H1 (cell line): ENCODE results near the gene EIF4ENIF1. TPM values are rescaled to one million over a fixed set of nuclear protein-coding genes. Genes with fewer than 3 reads are reported as not detected.

Experiments
- CTCF ChIA-PET: fragments of 300-600 bp; sonication (Branson Sonifier 250); formaldehyde crosslinking; loops from one replicate; lab custom pipeline; 2021; ENCODE audit not compliant: partially characterized antibody; lab: Charles Lee
- POLR2A ChIA-PET: fragments of 300-600 bp; sonication (Branson Sonifier 250); formaldehyde crosslinking; loops from one replicate; lab custom pipeline; 2021; ENCODE audit warnings: inconsistent platforms; ENCODE audit not compliant: partially characterized antibody; lab: Charles Lee
- DNase-seq, 2 experiments: peaks; one replicate each; pipeline versions ENCODE4 v3.0.0 to v3.0.0-alpha.2; 2010 to 2022; ENCODE audit warnings: low spot score in 2 of 2, low read depth in 1 of 2, mixed read lengths in 1 of 2
- FAIRE-seq: peaks from 2 replicates; lab custom pipeline; 2011; peaks lifted over from hg19 to GRCh38; lab: Jason Lieb, UNC
- H2AFZ ChIP-seq: 2 replicates; pipeline ENCODE4 v1.8.1; 2012; ENCODE audit warnings: low read length, inconsistent platforms
- H2AK5ac ChIP-seq: 2 replicates; pipeline ENCODE4 v1.6.1; 2013; ENCODE audit warnings: low read depth, low read length
- H2BK120ac ChIP-seq: replicated peaks from 2 replicates; pipeline ENCODE3; 2013; ENCODE audit warnings: low read depth, low read length, inconsistent platforms
- H2BK12ac ChIP-seq: 2 replicates; pipeline ENCODE4 v1.6.1; 2013; ENCODE audit warnings: low read depth, low read length
- H2BK15ac ChIP-seq: 2 replicates; pipeline ENCODE4 v1.6.1; 2013; ENCODE audit warnings: low read length
- H2BK20ac ChIP-seq: 2 replicates; pipeline ENCODE4 v1.6.1; 2013; ENCODE audit warnings: low read length
- H2BK5ac ChIP-seq: 2 replicates; pipeline ENCODE4 v1.6.1; 2013; ENCODE audit warnings: low read depth, low read length
- H3K14ac ChIP-seq: 2 replicates; pipeline ENCODE4 v1.6.1; 2013; ENCODE audit warnings: inconsistent platforms; ENCODE audit not compliant: insufficient read length
- H3K18ac ChIP-seq: 2 replicates; pipeline ENCODE4 v1.6.1; 2013; ENCODE audit warnings: low read length; ENCODE audit errors: extremely low read depth
- H3K23ac ChIP-seq: 2 replicates; pipeline ENCODE4 v1.6.1; 2013; ENCODE audit warnings: inconsistent platforms; ENCODE audit not compliant: insufficient read length
- H3K23me2 ChIP-seq: 2 replicates; pipeline ENCODE4 v1.6.1; 2013; ENCODE audit warnings: low read depth, low read length
- H3K27ac ChIP-seq: 2 replicates; pipeline ENCODE4 v1.6.1; 2011; ENCODE audit warnings: low read depth, low read length, inconsistent platforms
- H3K27me3 ChIP-seq, 4 experiments: replicated peaks in 1 of 4; 1 replicate in 1 of 4; 2 replicates in 3 of 4; pipeline versions ENCODE4 v1.6.1 to v1.8.1; 2011 to 2013; ENCODE audit warnings: low read length in 3 of 4, mild to moderate bottlenecking in 3 of 4, inconsistent platforms in 2 of 4, mixed read lengths in 2 of 4, moderate library complexity in 1 of 4; ENCODE audit not compliant: control insufficient read depth in 3 of 4, insufficient read depth in 3 of 4; ENCODE audit errors: extremely low read depth in 1 of 4
- H3K36me3 ChIP-seq, 4 experiments: 2 replicates each; pipeline versions ENCODE4 v1.6.1 to v1.8.1; 2011 to 2013; ENCODE audit warnings: mild to moderate bottlenecking in 4 of 4, low read length in 3 of 4, moderate library complexity in 2 of 4, control low read depth in 1 of 4, inconsistent platforms in 1 of 4; ENCODE audit not compliant: insufficient read depth in 4 of 4, control insufficient read depth in 2 of 4
- H3K4ac ChIP-seq: replicated peaks from 2 replicates; pipeline ENCODE3; 2013; ENCODE audit warnings: low read length, low read depth, mixed read lengths, inconsistent platforms; ENCODE audit not compliant: insufficient read length
- H3K4me1 ChIP-seq, 4 experiments: replicated peaks in 1 of 4; 1 replicate in 1 of 4; 2 replicates in 3 of 4; pipeline versions ENCODE4 v1.6.1 to v1.8.1; 2011 to 2013; ENCODE audit warnings: low read length in 3 of 4, inconsistent platforms in 2 of 4, mixed read lengths in 1 of 4; ENCODE audit not compliant: insufficient read depth in 4 of 4, control insufficient read depth in 3 of 4
- H3K4me2 ChIP-seq, 2 experiments: 2 replicates each; pipeline versions ENCODE4 v1.6.1 to v1.8.1; 2011 to 2013; ENCODE audit warnings: low read depth in 2 of 2, low read length in 2 of 2, control low read depth in 1 of 2, inconsistent platforms in 1 of 2, mild to moderate bottlenecking in 1 of 2; ENCODE audit not compliant: insufficient read depth in 1 of 2
- H3K4me3 ChIP-seq, 4 experiments: fragments of 200-600, 300-600 bp in 1 of 4; sonication (generic), shearing (Covaris generic), sonication (Bioruptor Twin) in 1 of 4; 2 replicates each; pipeline versions ENCODE4 v1.5.1 to v1.8.1; 2011 to 2016; ENCODE audit warnings: low read length in 4 of 4, low read depth in 3 of 4, control low read depth in 2 of 4, inconsistent platforms in 2 of 4, mild to moderate bottlenecking in 2 of 4, mixed read lengths in 1 of 4, moderate library complexity in 1 of 4; ENCODE audit not compliant: insufficient read depth in 2 of 4; ENCODE audit errors: extremely low read depth in 1 of 4
- H3K56ac ChIP-seq: replicated peaks from 2 replicates; pipeline ENCODE3; 2013; ENCODE audit warnings: low read depth, mild to moderate bottlenecking, mixed read lengths, low read length, inconsistent platforms; ENCODE audit not compliant: insufficient read length
- H3K79me1 ChIP-seq: 2 replicates; pipeline ENCODE4 v1.6.1; 2013; ENCODE audit warnings: low read depth, low read length, control low read depth
- H3K79me2 ChIP-seq, 2 experiments: 2 replicates each; pipeline versions ENCODE4 v1.6.1 to v1.8.1; 2012 to 2013; ENCODE audit warnings: low read length in 2 of 2, mild to moderate bottlenecking in 2 of 2, inconsistent platforms in 1 of 2; ENCODE audit not compliant: insufficient read depth in 2 of 2, control insufficient read depth in 1 of 2
- H3K9ac ChIP-seq, 4 experiments: replicated peaks in 1 of 4; 1 replicate in 1 of 4; 2 replicates in 3 of 4; pipeline versions ENCODE4 v1.6.1 to v1.8.1; 2011 to 2013; ENCODE audit warnings: low read depth in 3 of 4, low read length in 3 of 4, control low read depth in 2 of 4, mild to moderate bottlenecking in 2 of 4, moderate library complexity in 2 of 4, inconsistent platforms in 1 of 4; ENCODE audit errors: extremely low read depth in 1 of 4
- H3K9me3 ChIP-seq, 2 experiments: 2 replicates each; pipeline versions ENCODE4 v1.6.1 to v1.8.1; 2012 to 2013; ENCODE audit warnings: mild to moderate bottlenecking in 2 of 2, moderate library complexity in 2 of 2, control low read depth in 1 of 2, inconsistent platforms in 1 of 2, low read depth in 1 of 2, low read length in 1 of 2, mixed read lengths in 1 of 2; ENCODE audit not compliant: insufficient read depth in 2 of 2
- H4K20me1 ChIP-seq, 2 experiments: replicated peaks in 1 of 2; 2 replicates each; pipeline versions ENCODE3 to v1.8.1; 2011 to 2013; ENCODE audit warnings: inconsistent platforms in 2 of 2, low read length in 2 of 2, mild to moderate bottlenecking in 1 of 2; ENCODE audit not compliant: insufficient read depth in 2 of 2, control insufficient read depth in 1 of 2
- H4K5ac ChIP-seq: 2 replicates; pipeline ENCODE4 v1.6.1; 2013; ENCODE audit warnings: low read length, low read depth, mixed read lengths, inconsistent platforms; ENCODE audit not compliant: insufficient read length
- H4K8ac ChIP-seq: 2 replicates; pipeline ENCODE4 v1.8.0; 2013; ENCODE audit warnings: mild to moderate bottlenecking, moderate library complexity, low read length, inconsistent platforms; ENCODE audit not compliant: insufficient read depth; ENCODE audit errors: extremely low read depth
- H4K91ac ChIP-seq: replicated peaks from 2 replicates; pipeline ENCODE3; 2013; ENCODE audit warnings: low read length, mixed read lengths, inconsistent platforms; ENCODE audit not compliant: insufficient read length
- EP300 ChIP-seq, 2 experiments: IDR thresholded peaks; 1 replicate in 1 of 2; 2 replicates in 1 of 2; pipeline ENCODE4 v1.6.1; 2011 to 2012; ENCODE audit warnings: low read depth in 2 of 2, low read length in 2 of 2, mild to moderate bottlenecking in 2 of 2, borderline replicate concordance in 1 of 2, inconsistent platforms in 1 of 2, moderate library complexity in 1 of 2
- KDM4A ChIP-seq: IDR thresholded peaks from one replicate; pipeline ENCODE4 v1.7.1; 2012; ENCODE audit warnings: low read depth, mild to moderate bottlenecking, moderate library complexity, low read length, inconsistent platforms; ENCODE audit not compliant: severe bottlenecking
- SIN3A ChIP-seq, 2 experiments: IDR thresholded peaks in 1 of 2; conservative IDR thresholded peaks in 1 of 2; 2 replicates each; pipeline ENCODE4 v1.6.1; 2011 to 2012; ENCODE audit warnings: low read length in 2 of 2, improper control_type of control experiment in 1 of 2, low read depth in 1 of 2, mild to moderate bottlenecking in 1 of 2
- WGBS, 2 experiments: shearing (Covaris generic) in 1 of 2; methylation state at CpG; one replicate each; pipeline versions ENCODE4 v1.1.6 to v1.1.7; 2013 to 2015; ENCODE audit warnings: low lambda C conversion rate in 2 of 2, mixed read lengths in 2 of 2, inconsistent platforms in 1 of 2, low coverage in 1 of 2, missing lambda C conversion rate in 1 of 2; ENCODE audit not compliant: insufficient replicate concordance in 2 of 2, insufficient coverage in 1 of 2, insufficient read length in 1 of 2; ENCODE audit errors: extremely low coverage in 1 of 2, missing lambda C conversion rate in 1 of 2; 5-methylcytosine and 5-hydroxymethylcytosine counted together
- polyA plus RNA-seq, 7 experiments: library from polyadenylated mRNA; depleted of rRNA in 3 of 7; stranded (reverse) in 5 of 7; unstranded in 2 of 7; fragments of >200 nt in 5 of 7; fragments of 200-250 nt in 2 of 7; gene quantifications; 1 replicate in 5 of 7; 2 replicates in 1 of 7; 4 replicates in 1 of 7; pipeline versions ENCODE4 v1.2.1 to v1.2.3, GENCODE V29; 2011 to 2013; ENCODE audit warnings: missing spikeins in 2 of 7, mixed read lengths in 2 of 7
- total RNA-seq: library from RNA; stranded (reverse); fragmentation: NEBNext Ultra II Directional; extraction: Animal tissue kit (Norgen Biotek cat#: 25700); gene quantifications from 2 replicates; pipeline ENCODE4 v1.2.1, GENCODE V29; 2021

Gene EIF4ENIF1
- total and polyA plus RNA-seq, 2 of the 8 experiments (the other 6 are each of a cell fraction or from before 2014, with no cell fraction given) = 21.9 to 23.6 TPM

DNA sequence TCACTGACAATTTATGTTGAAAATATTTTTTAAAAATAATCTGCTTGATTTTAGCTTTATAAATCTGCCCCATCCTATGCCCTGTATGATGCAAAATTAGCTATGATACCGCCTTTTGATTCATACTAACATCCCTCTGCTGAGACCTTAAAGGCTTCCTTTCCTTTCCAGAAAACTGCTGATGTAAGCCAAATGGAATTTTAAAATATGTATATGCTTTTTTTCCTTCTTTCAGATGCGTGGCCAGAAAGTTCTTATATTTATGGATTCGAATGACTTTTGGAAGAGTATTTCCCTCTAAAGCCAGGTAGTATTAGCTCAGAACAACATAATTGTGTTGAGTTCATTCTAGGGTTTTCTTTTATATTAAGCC is 41.2 kb upstream of the EIF4ENIF1 start:
- DNase-seq (no peak), FAIRE-seq (no peak)
- Histone ChIP-seq H3K23ac (no peak overlapping the region), H3K23me2 (no peaks in the 10 kb centered on the region), H3K4ac (no peak overlapping the region), H3K27me3 (no peaks in the 10 kb centered on the region), H2BK12ac (no peak overlapping the region), H4K8ac (no peak overlapping the region), H3K9ac (no peak overlapping the region), H3K27ac (no peak overlapping the region), H3K4me1 (no peaks in the 10 kb centered on the region), H3K36me3 (no peaks in the 10 kb centered on the region), H4K91ac (no peak overlapping the region), H3K4me3 (no peak overlapping the region), H3K14ac (no peak overlapping the region), H3K56ac (no peak overlapping the region), H3K4me2 (no peak overlapping the region), H2BK15ac (no peak overlapping the region), H2AFZ (no peak overlapping the region), H2BK120ac (no peak overlapping the region), H3K79me1 (no peaks in the 10 kb centered on the region), H2BK20ac (no peak overlapping the region), H2BK5ac (no peak overlapping the region), H4K5ac (no peak overlapping the region), H2AK5ac (no peak overlapping the region), H3K18ac (no peak overlapping the region), H3K9me3 (no peaks in the 10 kb centered on the region), H3K79me2 (no peaks in the 10 kb centered on the region), H4K20me1 (no peaks in the 10 kb centered on the region)
- CTCF ChIA-PET = interaction anchor here (0.7 to 1.5 kb wide), 3 partner anchors 8 to 26 kb away, joined by 3 to 4 read pairs (median 3); no protein-coding TSS in a partner anchor
- TF ChIP-seq SIN3A (conservative IDR thresholded peaks at IDR 0.05 in 1 of 2, IDR thresholded peaks at IDR 0.05 in 1 of 2; ENCODE audit: low read depth in 1 of 2, low read length in 2 of 2) (no peak), KDM4A (no peak), EP300 (IDR thresholded peaks at IDR 0.05; ENCODE audit: borderline replicate concordance in 1 of 2, low read depth in 2 of 2, low read length in 2 of 2) (no peak)
- WGBS, 2 experiments = 95% methylated on average over 3 of the region's 3 CpGs; no CpG with 5 or more reads in 1 of the 2 experiments
- POLR2A ChIA-PET = interaction anchor here (0.7 to 0.8 kb wide), 2 partner anchors 13 to 87 kb away, joined by 4 read pairs; no protein-coding TSS in a partner anchor
